HG02981 (cell line): Measurements from ENCODE around the gene SEMA3C.

ENCODE experiments used
- ATAC-seq: cut with Tn5 transposase; IDR thresholded peaks from one replicate; pipeline ENCODE4 v1.9.1; 2021; ENCODE audit warnings: mild to moderate bottlenecking, moderate library complexity; ENCODE audit not compliant: unreplicated experiment

Gene SEMA3C

GRCh38 chr7:80858141-80858903, 60.5 kb downstream of the SEMA3C start:
- no peak for ATAC-seq

DNA sequence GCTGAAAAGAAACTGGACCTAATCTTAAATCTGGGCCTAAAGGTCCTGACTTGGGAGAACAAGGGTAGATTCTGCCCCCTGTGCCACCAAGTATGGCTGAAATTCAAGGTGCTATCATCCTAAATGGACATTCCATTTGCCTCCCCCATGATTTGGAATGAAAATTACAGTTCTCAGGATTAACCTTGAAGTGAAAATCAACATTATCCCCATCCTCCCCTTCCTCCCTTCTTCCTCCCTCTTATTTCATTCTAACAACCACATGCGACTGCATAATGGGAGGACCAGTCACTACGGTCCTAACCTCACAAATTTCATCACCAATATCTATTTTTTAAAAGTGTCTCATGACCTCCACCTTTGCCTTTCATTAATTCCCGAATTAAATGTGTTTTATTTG, 62.1 kb downstream of the SEMA3C start:
- ATAC-seq, result no peak

DNA sequence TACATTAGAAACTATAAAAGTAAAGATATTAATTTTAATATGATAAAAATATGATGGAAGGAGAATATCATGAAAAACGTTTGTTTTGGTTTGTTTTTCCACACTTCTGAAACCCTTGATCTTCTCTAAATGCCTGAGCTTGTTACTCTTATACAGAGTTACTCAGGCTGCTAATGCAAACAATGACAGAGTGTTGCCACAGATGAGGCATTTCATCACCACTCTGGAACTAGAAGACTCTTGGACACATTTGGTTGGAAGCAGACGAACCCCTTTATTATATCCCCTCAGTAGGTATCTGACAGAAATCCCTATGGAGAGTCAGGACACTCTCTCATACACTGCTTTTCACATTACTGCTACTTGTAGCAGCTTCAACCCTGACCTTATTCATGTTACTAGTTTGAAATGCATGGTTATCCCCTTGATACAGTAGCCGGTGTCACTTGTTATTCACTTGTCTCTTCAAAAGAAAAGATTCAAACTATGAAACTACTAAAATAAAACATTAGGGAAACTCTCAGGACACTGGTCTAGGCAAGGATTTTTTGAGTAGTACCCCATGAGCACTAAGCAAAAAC, 66.9 kb downstream of the SEMA3C start:
- ATAC-seq, result no peak

GRCh38 chr7:80848841-80849240, 70.0 kb downstream of the SEMA3C start:
- ATAC-seq, result no peak

GRCh38 chr7:80847895-80848294, 71.0 kb downstream of the SEMA3C start:
- no peak for ATAC-seq

- no peak for ATAC-seq
Measured at GRCh38 chr7:80847027-80847426, 71.8 kb downstream of the SEMA3C start.

DNA sequence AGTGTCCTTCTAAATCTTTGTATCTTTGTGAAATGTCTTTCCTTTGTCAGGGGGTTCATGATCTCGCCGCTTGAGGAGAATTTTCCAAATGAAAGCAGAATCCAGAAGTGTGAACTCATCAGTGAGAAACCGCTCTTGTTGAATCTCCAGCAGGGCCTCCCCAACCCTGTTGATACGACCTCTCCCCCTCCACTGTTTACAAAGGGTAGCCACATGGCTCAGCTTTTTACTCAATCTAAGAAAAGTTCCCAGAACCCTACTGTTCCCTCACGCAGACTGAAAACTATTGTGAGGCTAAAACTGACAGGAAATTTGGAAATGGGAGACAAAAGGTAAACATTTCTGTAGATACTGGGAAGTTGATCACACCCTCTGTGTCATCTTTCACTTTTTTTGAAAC, 73.9 kb downstream of the SEMA3C start:
- no peak for ATAC-seq

GRCh38 chr7:80843018-80843677, 75.7 kb downstream of the SEMA3C start:
- no peak for ATAC-seq

GRCh38 chr7:80842022-80842790, 76.6 kb downstream of the SEMA3C start:
- ATAC-seq, result no peak

DNA sequence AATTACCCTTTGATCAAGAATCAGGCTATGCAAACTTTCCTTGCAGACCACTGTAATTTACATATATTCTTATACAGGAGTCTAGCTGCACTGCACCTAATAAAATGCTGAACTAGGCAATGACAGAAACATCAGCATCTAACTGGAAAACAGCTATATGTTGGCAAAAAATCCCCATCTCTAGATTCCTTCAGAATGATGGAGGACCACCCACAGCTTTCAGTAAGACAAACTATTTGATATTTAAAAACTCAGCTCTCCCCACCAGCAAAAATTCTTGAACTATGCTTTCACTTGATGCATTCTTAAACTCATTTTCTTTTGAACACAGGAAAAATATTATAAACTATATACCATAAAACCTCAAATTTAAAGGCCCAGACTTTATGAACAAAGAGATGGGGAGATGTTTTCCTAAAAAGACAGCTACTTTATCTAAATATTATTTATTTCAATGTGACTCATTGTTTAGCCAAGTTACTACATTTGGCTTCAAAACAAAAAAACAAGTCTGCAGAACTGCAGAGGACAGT, 77.4 kb downstream of the SEMA3C start:
- ATAC-seq, result no peak

- no peak for ATAC-seq
Measured at GRCh38 chr7:80840681-80841080, 78.2 kb downstream of the SEMA3C start.

DNA sequence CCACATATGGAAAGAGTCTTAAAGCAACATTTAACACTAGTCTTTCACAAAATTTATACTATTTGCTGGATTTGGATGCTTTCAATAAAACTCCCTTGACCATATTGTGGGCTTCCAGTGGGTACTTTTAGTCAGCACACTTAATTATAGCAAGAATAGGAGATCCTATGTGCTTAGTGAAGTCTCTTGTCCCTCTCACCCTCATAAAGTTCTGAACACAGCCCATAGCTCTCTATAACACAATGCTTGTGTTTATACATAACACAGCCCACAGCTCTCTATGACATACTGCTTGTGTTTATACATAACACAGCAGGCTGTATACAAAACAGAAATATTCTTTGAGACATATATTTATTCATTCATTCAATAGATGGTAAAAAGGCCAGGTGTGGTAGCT, 79.0 kb downstream of the SEMA3C start:
- no peak for ATAC-seq

GRCh38 chr7:80838643-80839042, 80.2 kb downstream of the SEMA3C start:
- no peak for ATAC-seq

GRCh38 chr7:80837345-80837744, 81.5 kb downstream of the SEMA3C start:
- ATAC-seq, result no peak

GRCh38 chr7:80835251-80835650, 83.6 kb downstream of the SEMA3C start:
- ATAC-seq, result no peak

DNA sequence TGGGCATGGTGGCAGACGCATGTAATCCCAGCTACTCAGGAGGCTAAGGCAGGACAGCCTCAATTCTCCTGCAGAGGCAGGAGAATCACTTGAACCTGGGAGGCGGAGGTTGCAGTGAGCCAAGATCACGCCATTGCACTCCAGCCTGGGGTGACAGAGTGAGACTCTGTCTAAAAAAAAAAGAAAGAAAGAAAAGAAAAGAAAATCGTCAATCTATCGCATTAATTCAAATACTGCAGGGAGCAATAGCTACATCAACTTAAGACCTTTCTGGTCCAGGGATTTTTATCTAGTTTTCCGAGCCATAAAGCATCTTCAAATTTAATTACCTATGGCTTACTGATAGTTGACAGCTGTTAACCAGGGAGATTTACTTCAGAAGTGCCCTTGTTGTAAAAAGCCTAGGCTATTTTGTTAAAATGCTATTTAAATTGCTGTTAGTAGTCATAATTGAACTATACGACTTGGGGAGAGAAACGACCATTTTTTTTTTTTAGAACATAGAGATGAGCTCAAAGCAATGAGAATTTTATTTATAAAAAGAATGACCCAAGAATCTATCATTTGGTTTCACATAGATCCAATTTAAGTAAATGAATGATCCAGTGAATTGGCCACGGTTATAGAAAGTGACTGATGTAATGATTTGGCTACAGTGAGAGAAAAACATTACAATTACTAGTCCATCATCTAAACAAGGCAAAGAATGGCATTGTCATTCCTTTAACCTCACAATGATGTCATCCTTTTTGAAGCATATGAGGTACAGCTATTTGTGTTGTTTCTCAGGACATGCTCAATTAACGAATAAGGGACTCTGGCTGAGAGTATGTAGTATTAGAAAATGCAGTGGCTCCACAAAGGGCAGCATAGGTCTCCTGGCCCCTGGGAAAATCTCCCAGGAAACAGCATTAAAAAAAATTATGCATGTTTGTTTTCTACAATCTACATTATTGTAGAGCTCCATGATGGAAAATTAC, 85.3 kb downstream of the SEMA3C start:
- no peak for ATAC-seq

DNA sequence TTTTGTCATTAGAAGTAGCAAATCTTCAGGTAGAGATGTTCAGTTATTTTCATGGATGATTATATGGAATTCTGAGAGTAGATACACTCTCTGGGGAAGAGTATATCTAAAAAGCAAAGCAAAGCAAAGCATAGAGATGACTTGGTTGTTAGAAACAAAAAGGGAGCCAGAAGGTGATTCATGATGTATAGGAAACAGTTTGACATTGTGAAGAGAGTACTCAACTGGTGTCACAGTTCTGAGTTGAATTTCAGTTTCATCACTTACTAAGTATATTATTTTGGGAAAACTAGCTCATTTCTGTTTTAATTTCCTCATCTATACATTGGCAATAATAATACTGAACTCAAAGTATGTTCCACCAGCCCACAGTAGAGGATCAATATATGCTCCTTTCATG, 86.8 kb downstream of the SEMA3C start:
- no peak for ATAC-seq

DNA sequence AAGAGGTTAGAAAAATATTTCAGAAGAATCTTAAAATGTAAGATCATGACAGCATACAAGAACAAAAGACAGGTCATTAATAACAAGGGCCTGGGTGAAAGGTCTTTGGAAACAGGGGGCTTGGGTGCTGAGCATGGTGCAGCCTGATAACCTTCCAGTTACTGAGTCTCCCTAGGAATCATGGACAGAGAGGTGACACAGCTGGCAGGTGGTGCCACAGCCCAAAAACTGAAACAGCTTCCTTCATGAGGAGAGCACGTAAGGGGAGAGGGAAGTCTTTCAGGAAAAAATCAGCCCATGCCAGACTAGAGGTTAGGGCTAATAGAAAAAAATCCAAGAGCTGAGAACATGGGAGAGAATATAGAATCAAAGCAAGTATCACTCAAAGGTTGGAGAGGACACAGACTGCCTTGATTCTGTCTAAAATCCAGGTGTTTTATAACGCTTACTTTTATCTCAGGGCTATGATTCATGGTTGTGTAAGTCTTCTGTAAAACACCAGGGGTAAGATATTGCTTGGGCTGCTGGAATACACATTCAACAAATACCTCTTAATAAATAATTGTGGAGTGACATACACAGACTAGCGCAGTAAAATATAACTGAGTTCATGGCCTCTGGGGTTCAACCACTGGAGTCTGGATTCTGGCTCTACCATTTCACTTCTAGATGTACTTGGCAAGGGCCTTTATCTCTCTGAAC, 88.1 kb downstream of the SEMA3C start:
- ATAC-seq, result no peak

DNA sequence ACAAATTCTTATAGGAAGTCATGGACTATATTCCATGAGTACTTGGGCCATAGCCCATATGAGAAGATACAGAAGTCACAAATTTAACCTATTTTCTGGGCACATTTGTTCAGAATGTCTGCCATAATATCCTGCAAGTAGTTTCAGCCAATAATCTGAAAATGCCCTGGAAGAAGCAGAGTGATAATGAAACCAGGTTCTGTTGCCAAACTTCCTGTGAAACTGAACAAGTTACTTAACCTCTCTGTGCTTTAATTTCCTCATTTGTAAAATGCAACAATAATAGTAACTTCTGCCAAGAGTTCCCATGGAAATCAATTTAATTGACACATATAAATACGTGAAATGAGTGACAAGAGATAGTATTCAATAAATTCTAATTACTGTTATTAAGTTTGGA, 88.8 kb downstream of the SEMA3C start:
- no peak for ATAC-seq
